ENCODE results near the gene MRPL42.

The MRPL42 gene

GRCh38 chr12:93500667-93501066 is 33.4 kb downstream of the MRPL42 start:
- no peak for FAIRE-seq

- FAIRE-seq: peak; percentile 81
Measured at GRCh38 chr12:93502802-93503623, 35.7 kb downstream of the MRPL42 start.

DNA sequence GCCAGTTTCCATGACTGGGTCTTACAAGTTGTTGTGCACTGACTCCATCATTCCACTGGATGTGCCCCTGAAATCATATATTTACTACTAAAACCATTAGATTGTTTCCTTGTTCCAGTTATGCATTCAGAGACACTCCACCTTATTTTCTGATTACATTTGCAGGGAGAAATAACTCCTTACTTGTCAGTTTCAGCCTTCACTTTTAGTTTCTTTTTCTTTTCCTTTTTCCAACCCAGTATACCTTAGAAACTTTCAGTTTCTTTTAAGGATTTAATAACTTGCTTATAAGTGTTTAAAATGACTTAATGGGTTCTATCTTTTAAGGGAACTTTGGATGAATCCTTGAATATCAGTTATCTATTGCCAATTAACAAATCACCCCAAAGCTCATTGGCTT is 39.9 kb downstream of the MRPL42 start:
- no peak for FAIRE-seq

DNA sequence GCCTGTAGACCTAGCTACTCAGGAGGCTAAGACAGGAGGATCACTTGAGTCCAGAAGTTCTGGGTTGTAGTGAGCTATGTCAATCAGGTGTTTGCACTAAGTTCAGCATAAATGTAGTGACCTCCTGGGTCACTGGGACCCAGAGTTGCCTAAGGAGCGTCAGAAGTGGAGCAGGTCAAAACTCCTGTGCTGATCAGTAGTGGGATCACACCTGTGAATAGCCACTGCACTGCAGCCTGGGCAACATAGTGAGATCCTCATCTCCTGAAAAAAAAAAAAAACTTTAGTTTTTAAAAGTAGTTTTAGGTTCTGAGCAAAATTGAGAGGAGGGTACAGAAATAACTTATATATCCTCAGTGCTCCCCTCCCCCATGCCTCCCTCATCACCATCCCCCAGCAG is 42.2 kb downstream of the MRPL42 start:
- FAIRE-seq: no peak

- no peak for FAIRE-seq
Measured at GRCh38 chr12:93514853-93515252, 47.5 kb downstream of the MRPL42 start.

- no peak for FAIRE-seq
Measured at GRCh38 chr12:93518725-93519124, 51.4 kb downstream of the MRPL42 start.

DNA sequence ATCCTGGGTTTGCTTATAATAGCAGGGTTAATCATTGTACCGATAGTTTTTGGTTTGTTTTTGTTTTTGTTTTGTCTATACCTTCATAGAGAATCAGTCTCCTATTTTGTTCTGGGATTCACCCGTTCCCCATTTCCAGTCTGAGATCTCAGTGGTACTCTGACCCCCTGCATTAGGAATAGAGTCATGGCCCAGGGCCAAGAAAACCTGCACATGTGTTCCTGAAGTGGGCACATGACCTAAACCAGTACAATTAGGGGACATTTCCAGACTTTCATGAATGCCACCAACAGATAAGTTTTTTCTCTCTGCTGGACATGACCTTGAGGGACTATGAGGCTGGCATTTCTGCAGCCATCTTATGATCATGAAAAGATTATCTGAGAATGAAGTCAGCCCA is 52.5 kb downstream of the MRPL42 start:
- FAIRE-seq: no peak

- no peak for FAIRE-seq
Measured at GRCh38 chr12:93520454-93520853, 53.1 kb downstream of the MRPL42 start.

DNA sequence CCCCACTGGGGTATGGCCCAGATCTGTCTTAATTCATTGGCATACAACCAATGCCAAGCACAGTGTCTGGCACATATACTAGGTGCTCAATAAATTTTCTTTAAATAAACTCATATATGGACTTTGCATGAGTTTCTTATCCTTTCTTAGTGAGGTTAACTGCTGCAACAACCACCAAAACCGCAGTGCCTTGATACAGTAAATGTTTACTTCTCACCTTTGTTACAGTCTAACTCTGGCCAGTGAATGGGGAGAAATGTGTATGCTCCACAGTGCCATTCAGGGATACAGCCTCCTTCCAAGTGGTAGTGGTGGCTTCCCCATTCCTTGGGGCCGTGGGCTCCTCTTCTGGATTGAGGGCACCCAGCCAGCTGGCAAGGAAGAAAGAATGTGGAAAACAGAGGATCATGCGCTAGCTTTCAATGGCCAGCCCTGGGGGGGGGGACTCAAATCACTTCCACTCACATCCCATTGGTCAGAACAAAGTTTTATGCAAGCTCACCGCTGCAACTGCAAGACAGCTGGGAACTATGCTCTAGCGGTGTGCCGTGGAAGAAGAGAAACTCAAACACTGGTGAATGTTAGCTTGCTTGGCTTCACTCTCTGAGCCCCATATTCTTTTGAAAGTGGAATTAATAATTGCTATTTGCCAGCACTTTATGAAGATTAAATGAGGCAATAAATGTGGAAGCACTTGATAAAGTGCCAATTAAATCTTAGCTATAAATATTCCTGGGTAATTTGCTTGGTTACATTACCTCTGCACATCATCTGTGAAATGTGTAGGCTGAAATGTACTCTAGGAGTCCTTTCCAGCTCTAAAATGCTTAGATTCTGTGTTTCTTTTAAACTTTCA is 54.1 kb downstream of the MRPL42 start:
- FAIRE-seq: no peak

- FAIRE-seq: no peak
Measured at GRCh38 chr12:93524386-93525133, 57.2 kb downstream of the MRPL42 start.

- FAIRE-seq: no peak
Measured at GRCh38 chr12:93526786-93527428, 59.6 kb downstream of the MRPL42 start.

DNA sequence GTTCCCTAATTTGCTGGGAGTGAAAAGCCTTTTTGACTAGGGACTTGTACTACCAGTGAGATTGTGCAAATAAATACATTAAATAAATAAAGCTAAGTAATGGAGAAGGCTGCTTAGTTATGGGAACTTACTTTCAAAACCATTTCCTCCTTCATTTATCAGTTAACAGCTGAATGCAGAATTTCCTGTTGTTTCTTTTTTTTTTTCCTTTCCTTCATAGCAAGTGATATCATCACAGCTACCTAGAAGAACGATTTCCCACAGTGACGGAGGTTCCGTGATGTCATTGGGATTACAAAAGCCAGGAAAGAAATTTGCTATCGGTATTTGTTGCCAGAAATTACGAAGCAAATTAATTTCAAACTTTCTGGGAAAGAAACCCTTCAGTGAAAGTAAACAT is 63.0 kb downstream of the MRPL42 start:
- no peak for FAIRE-seq

DNA sequence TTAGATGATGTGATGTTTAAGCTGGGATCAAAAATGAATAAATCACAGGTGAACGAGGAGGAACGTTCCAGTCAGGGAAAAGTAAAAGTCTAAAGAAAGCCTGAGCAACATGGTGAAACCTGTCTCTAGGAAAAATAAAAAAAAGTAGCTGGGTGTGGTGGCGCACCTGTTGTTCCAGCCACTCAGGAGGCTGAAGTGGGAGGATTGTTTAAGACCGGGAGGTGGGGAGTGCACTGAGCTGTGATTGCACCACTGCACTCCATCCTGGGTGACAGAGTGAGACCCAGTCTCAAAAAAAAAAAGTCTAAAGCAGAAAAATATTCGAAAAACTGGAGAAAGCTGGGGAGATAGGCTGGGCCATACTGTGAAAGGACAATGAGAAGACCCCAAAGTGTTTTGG is 66.0 kb downstream of the MRPL42 start:
- no peak for FAIRE-seq

GRCh38 chr12:93536111-93536765 is 68.9 kb downstream of the MRPL42 start:
- FAIRE-seq: no peak

GRCh38 chr12:93536766-93537488 is 69.6 kb downstream of the MRPL42 start:
- no peak for FAIRE-seq

- FAIRE-seq: no peak
Measured at GRCh38 chr12:93537769-93538168, 70.5 kb downstream of the MRPL42 start.

GRCh38 chr12:93539821-93540220 is 72.5 kb downstream of the MRPL42 start:
- no peak for FAIRE-seq

- no peak for FAIRE-seq
Measured at GRCh38 chr12:93540466-93540865, 73.2 kb downstream of the MRPL42 start.

GRCh38 chr12:93541578-93542225 is 74.4 kb downstream of the MRPL42 start:
- no peak for FAIRE-seq

DNA sequence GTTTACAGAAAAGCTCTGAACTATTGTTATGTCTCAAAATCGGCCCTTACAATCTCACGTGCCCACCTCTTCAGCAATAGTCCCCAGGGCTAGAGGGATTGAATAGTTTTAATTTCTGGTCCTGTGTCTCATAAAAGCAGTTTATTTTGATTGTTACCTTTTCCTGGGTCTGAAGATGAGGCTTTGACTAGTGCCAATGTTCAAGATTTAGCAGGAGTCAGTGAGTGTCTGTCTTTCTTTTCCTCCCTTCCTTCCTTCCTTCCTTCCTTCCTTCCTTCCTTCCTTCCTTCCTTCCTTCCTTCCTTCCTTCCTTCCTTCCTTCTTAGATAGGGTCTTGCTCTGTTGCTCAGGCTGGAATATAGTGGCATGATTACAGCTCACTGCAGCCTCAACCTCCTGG is 80.5 kb downstream of the MRPL42 start:
- no peak for FAIRE-seq

DNA sequence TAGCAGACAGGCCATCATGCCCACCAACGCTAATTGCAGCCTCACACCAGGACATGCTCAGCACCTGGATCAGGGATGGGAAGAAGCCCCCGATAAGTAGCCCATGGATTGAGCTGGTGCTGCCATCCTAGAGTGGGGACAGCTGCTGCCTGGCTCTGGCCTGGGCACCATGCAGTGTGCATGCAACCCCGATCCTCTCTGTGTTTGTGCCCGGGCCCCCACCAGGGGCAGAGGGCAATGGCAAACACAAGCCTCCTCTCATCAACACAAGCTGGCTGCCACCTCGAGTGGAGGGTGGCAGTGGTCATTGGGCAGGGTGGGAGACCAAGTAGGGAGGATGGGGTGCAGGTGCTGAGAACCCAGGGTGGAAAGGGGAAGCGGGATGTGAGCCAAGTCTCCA is 81.9 kb downstream of the MRPL42 start:
- no peak for FAIRE-seq

Measured in G401.6 (cell line).